ENCODE results near the gene TMPRSS6.

TMPRSS6 gene

GRCh38 chr22:37139762-37140161 is 30.2 kb upstream of the TMPRSS6 start:
- no peak for DNase-seq

GRCh38 chr22:37138849-37139561 is 29.5 kb upstream of the TMPRSS6 start:
- DNase-seq: no peak

GRCh38 chr22:37137903-37138665 is 28.6 kb upstream of the TMPRSS6 start:
- no peak for DNase-seq

DNA sequence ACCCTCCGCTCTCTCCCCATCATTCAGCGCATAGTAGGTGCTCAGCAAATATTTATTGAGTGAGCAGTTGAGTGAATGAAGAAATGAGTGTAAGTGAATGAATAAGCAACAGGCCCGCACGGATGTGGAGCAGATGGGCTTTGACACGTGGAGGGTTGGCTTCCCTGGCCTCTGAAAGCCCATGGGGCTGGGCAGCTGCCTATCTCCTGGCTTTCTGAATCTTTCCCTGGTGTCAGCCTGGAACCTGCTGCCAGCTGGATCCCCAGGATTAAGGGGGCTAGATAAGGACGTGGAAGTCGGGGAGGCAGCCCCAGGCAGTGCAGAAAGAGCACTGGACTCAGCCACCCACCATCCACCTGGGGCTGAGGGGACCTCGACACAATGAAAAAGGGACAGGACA is 27.6 kb upstream of the TMPRSS6 start:
- no peak for DNase-seq

DNA sequence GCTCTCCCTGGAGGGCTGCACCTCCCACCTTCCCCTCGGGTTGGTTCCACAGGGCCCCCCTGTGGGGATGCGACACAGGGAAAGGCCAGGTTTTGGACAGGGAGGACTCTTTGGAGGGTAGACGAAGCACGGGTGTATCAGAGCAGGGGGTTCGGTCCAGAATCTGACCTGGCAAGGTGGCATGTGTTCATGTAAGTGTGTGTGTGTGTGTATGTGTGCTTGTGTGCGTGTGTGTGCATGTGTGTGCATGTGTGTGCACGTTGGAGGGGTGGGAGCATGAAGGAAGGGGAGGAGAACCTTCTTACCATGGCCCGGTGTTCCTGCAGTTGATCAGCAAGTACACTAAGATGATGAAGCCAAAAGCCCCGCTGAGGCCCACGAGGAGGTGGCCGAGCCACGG is 25.5 kb upstream of the TMPRSS6 start:
- no peak for DNase-seq

GRCh38 chr22:37133304-37134018 is 23.9 kb upstream of the TMPRSS6 start:
- DNase-seq: no peak

- no peak for DNase-seq
Measured at GRCh38 chr22:37132773-37133172, 23.3 kb upstream of the TMPRSS6 start.

DNA sequence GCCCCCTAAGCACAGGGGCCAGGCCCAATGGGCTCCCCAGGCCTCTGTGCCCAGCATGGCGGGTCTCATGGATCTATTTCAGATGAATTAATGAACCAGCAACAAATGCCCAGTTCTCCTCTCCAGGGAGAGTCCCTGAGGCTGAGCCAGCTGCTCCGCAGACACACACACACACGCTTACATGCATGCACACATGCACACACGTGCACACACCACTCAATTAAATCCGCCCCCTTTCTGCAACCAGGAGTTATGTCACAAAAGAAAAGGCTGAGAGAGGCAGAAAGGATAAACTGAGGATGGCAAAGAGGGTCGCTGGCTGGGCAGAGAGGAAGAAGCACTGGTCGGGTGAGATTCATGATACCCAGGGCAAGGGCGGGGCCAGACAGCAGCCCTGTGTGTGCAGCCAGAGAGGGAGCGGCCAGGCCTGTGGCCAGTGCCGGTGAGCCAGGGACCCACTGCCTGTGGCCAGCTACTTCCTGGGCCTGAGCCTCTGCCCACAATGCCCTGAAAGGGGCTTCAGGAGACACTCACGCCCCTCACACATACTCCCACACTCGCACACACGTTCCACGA is 20.4 kb upstream of the TMPRSS6 start:
- DNase-seq: peak; percentile 76

DNA sequence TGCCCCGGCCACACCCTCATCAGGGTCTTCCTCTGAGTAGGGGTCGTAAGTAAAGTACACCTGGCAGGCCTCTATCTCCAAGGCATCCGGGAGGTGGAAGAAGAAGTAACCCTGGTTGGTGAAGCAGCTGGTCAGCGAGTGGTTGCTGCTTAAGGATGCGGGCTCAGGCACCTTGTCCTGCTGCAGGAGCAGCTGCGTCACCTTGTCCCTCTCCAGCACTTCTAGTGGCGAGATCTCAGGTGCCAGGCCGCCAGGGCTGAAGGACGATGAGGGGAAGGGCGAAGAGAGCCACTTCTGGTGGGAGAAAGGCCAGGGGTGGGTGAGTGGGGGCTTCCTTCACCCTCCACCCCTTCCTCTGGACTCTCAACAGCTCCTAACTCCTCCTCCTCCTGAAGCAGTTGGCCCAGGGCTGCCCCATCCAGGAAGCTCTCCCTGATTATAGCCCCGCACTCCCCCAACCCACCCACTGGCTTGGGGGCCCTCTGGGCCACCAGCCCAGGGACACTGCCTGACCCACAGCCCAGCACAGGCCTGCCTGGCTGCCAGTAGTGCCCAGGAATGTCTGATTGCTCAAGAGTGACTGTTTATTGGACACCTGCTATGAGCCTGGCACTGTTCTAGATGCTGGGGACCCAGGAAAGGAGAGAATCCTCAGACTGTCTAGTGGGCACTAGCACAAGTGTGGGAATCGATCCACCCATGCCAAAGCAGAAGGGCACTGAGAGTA is 19.2 kb upstream of the TMPRSS6 start:
- DNase-seq: no peak

DNA sequence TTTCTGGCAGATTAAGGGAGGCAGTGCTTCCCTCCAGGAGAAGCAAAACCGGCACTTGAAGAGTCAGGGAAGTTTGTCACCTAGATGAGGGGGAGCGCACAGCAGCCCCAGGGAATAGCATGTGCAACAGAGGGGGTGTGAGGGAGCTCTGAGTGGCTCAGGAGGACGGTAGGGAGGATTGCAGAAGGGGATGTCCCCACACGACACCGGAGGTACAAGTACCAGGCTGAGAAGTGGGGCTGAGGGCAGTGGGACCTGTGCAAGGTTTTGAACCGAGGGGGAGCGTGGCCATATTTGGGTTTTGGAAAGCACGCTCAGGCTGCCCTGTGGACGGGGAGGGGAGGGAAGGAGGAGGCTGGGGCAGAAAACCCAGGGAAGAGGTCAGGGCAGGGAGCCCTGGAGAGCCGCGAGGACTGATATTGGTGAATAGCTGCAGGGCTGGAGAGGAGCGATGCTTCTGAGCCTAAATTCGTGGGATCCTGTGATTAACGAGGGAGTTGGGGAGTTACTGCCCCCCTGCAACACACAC is 17.9 kb upstream of the TMPRSS6 start:
- no peak for DNase-seq

GRCh38 chr22:37126882-37127281 is 17.4 kb upstream of the TMPRSS6 start:
- no peak for DNase-seq

- no peak for DNase-seq
Measured at GRCh38 chr22:37126383-37126782, 16.9 kb upstream of the TMPRSS6 start.

- no peak for DNase-seq
Measured at GRCh38 chr22:37123649-37124048, 14.1 kb upstream of the TMPRSS6 start.

GRCh38 chr22:37122598-37123180 is 13.2 kb upstream of the TMPRSS6 start:
- DNase-seq: no peak

DNA sequence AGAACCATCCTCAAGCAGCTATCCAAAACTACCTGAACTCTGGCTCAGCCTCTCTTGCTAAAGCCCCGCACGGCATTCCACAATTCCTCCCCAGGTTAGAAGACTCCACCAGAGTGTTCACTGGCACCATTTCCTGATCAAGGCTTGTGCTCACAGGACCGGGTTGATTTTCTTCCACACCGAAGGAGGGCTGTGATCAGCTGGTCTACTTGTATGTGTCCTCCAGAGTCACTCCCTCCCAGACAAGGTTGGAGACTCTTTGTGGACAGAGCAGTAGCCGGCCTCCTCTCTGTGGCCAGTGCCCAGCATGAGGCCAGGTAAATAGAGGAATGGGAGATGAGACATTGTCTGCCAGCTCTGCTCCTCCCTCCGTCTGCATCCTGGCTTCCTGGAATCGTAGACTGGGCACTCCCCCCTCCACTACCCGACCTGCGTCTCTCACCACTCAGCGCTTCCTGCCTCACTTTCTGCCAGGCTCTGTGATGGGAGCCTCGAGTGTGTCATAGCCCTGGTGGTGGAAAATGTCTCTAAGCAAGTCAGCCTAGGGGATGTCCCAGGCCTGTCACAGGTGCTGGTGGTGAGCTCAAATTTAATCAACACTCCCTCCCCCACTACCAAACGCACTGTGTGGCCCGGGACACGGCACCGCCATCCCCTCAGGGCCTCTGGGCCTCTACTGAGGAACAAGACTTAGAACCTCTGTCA is 12.5 kb upstream of the TMPRSS6 start:
- no peak for DNase-seq

GRCh38 chr22:37120569-37121340 is 11.2 kb upstream of the TMPRSS6 start:
- no peak for DNase-seq

- no peak for DNase-seq
Measured at GRCh38 chr22:37119872-37120271, 10.4 kb upstream of the TMPRSS6 start.

- no peak for DNase-seq
Measured at GRCh38 chr22:37118083-37118482, 8.6 kb upstream of the TMPRSS6 start.

DNA sequence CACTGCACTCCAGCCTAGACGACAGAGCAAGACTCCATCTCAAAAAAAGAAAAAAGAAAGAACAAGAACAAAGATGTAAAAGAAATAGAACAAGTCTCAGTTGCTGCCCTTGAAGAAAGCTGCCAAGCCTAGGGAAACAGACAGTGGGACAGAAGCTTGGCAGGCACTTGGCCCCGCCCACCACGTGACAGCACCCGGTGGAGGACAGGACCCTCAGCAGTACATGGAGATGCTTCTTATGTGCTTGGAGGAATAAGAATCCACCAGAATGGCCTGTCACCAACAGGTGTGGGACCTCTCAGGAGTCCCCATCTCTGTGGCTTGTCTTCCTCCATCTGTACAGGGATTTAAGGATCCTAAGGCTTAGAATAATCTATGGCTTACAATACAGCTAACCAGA is 7.6 kb upstream of the TMPRSS6 start:
- DNase-seq: no peak

- DNase-seq: no peak
Measured at GRCh38 chr22:37115032-37115431, 5.5 kb upstream of the TMPRSS6 start.

DNA sequence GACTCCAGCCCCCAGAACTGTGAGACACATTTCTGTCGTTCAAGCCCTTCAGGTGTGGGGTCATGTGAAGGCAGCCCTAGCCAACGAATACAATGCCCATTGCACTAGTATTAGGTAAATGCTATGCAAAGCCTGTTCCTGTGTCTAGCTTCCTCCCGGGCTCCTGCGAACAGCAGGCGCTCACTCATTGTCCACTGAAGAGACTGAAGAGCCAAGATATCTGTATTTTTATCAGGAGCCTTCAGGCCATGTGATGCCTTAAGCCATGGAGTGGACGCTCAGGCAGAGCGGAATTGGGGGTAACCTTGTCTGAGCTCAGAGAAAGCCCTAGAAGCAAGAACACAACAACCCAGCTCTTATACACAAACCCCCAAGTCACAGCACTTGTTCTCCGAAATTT is 4.2 kb upstream of the TMPRSS6 start:
- no peak for DNase-seq
